Keratinocyte (primary cell): Measurements from ENCODE around the gene CSHL1. TPM values are rescaled to one million over a fixed set of nuclear protein-coding genes. Genes with fewer than 3 reads are reported as not detected.

Experiments
- DNase-seq: peaks from one replicate; pipeline ENCODE4 v3.0.0-alpha.2; 2011; ENCODE audit warnings: low read depth, missing footprints, low spot score
- FAIRE-seq: peaks from 2 replicates; lab custom pipeline; 2011; peaks lifted over from hg19 to GRCh38; lab: Jason Lieb, UNC
- H2AFZ ChIP-seq: 2 replicates; pipeline ENCODE4 v1.6.0; 2012; ENCODE audit warnings: low read length, control low read depth, inconsistent platforms; ENCODE audit not compliant: control insufficient read depth
- H3K27ac ChIP-seq: 2 replicates; pipeline ENCODE4 v1.5.1; 2011; ENCODE audit warnings: low read length; ENCODE audit not compliant: control insufficient read depth, insufficient read depth
- H3K27me3 ChIP-seq: 3 replicates; pipeline ENCODE4 v1.6.0; 2011; ENCODE audit warnings: low read length; ENCODE audit not compliant: control insufficient read depth, insufficient read depth; ENCODE audit errors: extremely low read depth
- H3K36me3 ChIP-seq, 2 experiments: 2 replicates in 1 of 2; 3 replicates in 1 of 2; pipeline ENCODE4 v1.5.1; 2011; ENCODE audit warnings: low read length in 2 of 2, mild to moderate bottlenecking in 1 of 2; ENCODE audit not compliant: control insufficient read depth in 2 of 2, insufficient read depth in 2 of 2; ENCODE audit errors: extremely low read depth in 1 of 2
- H3K4me1 ChIP-seq: 3 replicates; pipeline ENCODE4 v1.5.1; 2011; ENCODE audit warnings: low read length; ENCODE audit not compliant: control insufficient read depth, insufficient read depth; ENCODE audit errors: extremely low read depth
- H3K4me2 ChIP-seq: 3 replicates; pipeline ENCODE4 v1.6.0; 2011; ENCODE audit warnings: low read depth, low read length; ENCODE audit not compliant: control insufficient read depth, insufficient read depth; ENCODE audit errors: extremely low read depth
- H3K4me3 ChIP-seq, 3 experiments: fragments of 200-600 bp in 1 of 3; sonication (generic) in 1 of 3; 2 replicates in 2 of 3; 3 replicates in 1 of 3; pipeline ENCODE4 v1.5.1; 2011 to 2016; ENCODE audit warnings: low read length in 3 of 3, mild to moderate bottlenecking in 3 of 3, control low read depth in 2 of 3, inconsistent platforms in 1 of 3, low read depth in 1 of 3, mixed read lengths in 1 of 3, mixed run types in 1 of 3, moderate library complexity in 1 of 3; ENCODE audit not compliant: control insufficient read depth in 2 of 3, insufficient read depth in 2 of 3; ENCODE audit errors: extremely low read depth in 1 of 3
- H3K79me2 ChIP-seq: 2 replicates; pipeline ENCODE4 v1.6.0; 2012; ENCODE audit warnings: low read length; ENCODE audit not compliant: control insufficient read depth, insufficient read depth
- H3K9ac ChIP-seq: 3 replicates; pipeline ENCODE4 v1.6.0; 2011; ENCODE audit warnings: low read length; ENCODE audit not compliant: control insufficient read depth, insufficient read depth; ENCODE audit errors: extremely low read depth
- H3K9me1 ChIP-seq: 3 replicates; pipeline ENCODE4 v1.6.0; 2011; ENCODE audit warnings: low read length; ENCODE audit not compliant: control insufficient read depth, insufficient read depth; ENCODE audit errors: extremely low read depth
- H3K9me3 ChIP-seq: 2 replicates; pipeline ENCODE4 v1.5.1; 2012; ENCODE audit warnings: low read depth, low read length; ENCODE audit not compliant: control insufficient read depth
- H4K20me1 ChIP-seq: 3 replicates; pipeline ENCODE4 v1.6.0; 2011; ENCODE audit warnings: low read length; ENCODE audit not compliant: control insufficient read depth, insufficient read depth; ENCODE audit errors: extremely low read depth
- CTCF ChIP-seq, 3 experiments: IDR thresholded peaks in 1 of 3; conservative IDR thresholded peaks in 1 of 3; optimal IDR thresholded peaks in 1 of 3; 2 replicates in 2 of 3; 3 replicates in 1 of 3; pipeline versions ENCODE3 to v1.5.1; 2011; ENCODE audit warnings: low read length in 3 of 3, mild to moderate bottlenecking in 3 of 3, moderate library complexity in 2 of 3, control low read depth in 1 of 3, inconsistent platforms in 1 of 3; ENCODE audit not compliant: insufficient read depth in 2 of 3; ENCODE audit errors: extremely low read depth in 1 of 3
- EZH2 ChIP-seq: IDR thresholded peaks from one replicate; pipeline ENCODE4 v1.6.1; 2012; ENCODE audit warnings: inconsistent platforms, mild to moderate bottlenecking, low read length, moderate library complexity
- dilution Hi-C: fragments of 300-500 bp; cut with MboI; formaldehyde crosslinking; loops from one replicate; pipeline ENCODE4 v1.7.0; 2020; ENCODE audit warnings: low sequenced_read_pairs; ENCODE audit not compliant: extremely low pct_ligation_motif_present
- polyA plus RNA-seq, 5 experiments: library from polyadenylated mRNA; depleted of rRNA in 3 of 5; stranded (reverse) in 3 of 5; stranded (forward) in 1 of 5; unstranded in 1 of 5; fragments of >200 nt; gene quantifications; 1 replicate in 1 of 5; 2 replicates in 3 of 5; 3 replicates in 1 of 5; pipeline versions ENCODE4 v1.2.1 to v1.2.3, GENCODE V29; 2011 to 2012; ENCODE audit warnings: missing spikeins in 2 of 5, low read depth in 1 of 5, low replicate concordance in 1 of 5

CSHL1 gene
- polyA plus RNA-seq, 1 donor (not counting 4 experiments of a cell fraction or from before 2014, with no cell fraction given), result not detected

- Histone ChIP-seq H3K27me3 (peaks cover 4% of the 10 kb centered on the region), H3K9me1 (no peaks in the 10 kb centered on the region), H2AFZ (no peak overlapping the region), H3K4me3 (no peak overlapping the region), H3K27ac (no peak overlapping the region), H4K20me1 (no peaks in the 10 kb centered on the region), H3K9me3 (no peaks in the 10 kb centered on the region), H3K79me2 (no peaks in the 10 kb centered on the region), H3K36me3 (no peaks in the 10 kb centered on the region), H3K4me2 (no peak overlapping the region), H3K4me1 (no peaks in the 10 kb centered on the region), H3K9ac (no peak overlapping the region)
- TF ChIP-seq CTCF (optimal IDR thresholded peaks at IDR 0.05 in 1 of 3, IDR thresholded peaks at IDR 0.05 in 1 of 3, conservative IDR thresholded peaks at IDR 0.05 in 1 of 3; ENCODE audit: extremely low read depth in 1 of 3, insufficient read depth in 2 of 3, low read length in 3 of 3), result no peak
- no peak for TF ChIP-seq EZH2
- dilution Hi-C loops, result no loop called here
- DNase-seq, result no peak
- no peak for FAIRE-seq
Measured at GRCh38 chr17:63940584-63940983, 29.5 kb upstream of the CSHL1 start.

- no peak overlapping the region for H3K9ac ChIP-seq
Measured at GRCh38 chr17:63939884-63940283, 28.8 kb upstream of the CSHL1 start.

More at GRCh38 chr17:63939884-63940283, 28.8 kb upstream of the CSHL1 start:
- H3K27ac ChIP-seq, result no peak overlapping the region
- TF ChIP-seq CTCF (optimal IDR thresholded peaks at IDR 0.05 in 1 of 3, IDR thresholded peaks at IDR 0.05 in 1 of 3, conservative IDR thresholded peaks at IDR 0.05 in 1 of 3; ENCODE audit: extremely low read depth in 1 of 3, insufficient read depth in 2 of 3, low read length in 3 of 3) (no peak), EZH2 (no peak)
- H3K36me3 ChIP-seq, result no peaks in the 10 kb centered on the region
- H3K4me2 ChIP-seq, result no peak overlapping the region
- H2AFZ ChIP-seq, result no peak overlapping the region
- H3K4me3 ChIP-seq, result no peak overlapping the region
- no peaks in the 10 kb centered on the region for H3K9me1 ChIP-seq
- dilution Hi-C loops, result no loop called here
- H3K9me3 ChIP-seq, result no peaks in the 10 kb centered on the region
- no peaks in the 10 kb centered on the region for H4K20me1 ChIP-seq
- H3K79me2 ChIP-seq, result no peaks in the 10 kb centered on the region
- DNase-seq, result no peak
- peaks cover 2% of the 10 kb centered on the region for H3K4me1 ChIP-seq
- H3K27me3 ChIP-seq, result peaks cover 10% of the 10 kb centered on the region
- no peak for FAIRE-seq
